GM18519 (cell line): ENCODE data around the gene TXNRD1.
"Not testable (repeated sequence)": the region's sequence is repeated elsewhere in the genome, so short reads cannot be mapped to it uniquely, and the experiment has no call there.

Experiments used
- ATAC-seq: cut with Tn5 transposase; IDR thresholded peaks from one replicate; pipeline ENCODE4 v1.9.1; 2021; ENCODE audit warnings: mild to moderate bottlenecking, moderate library complexity; ENCODE audit not compliant: unreplicated experiment, low FRiP score

The TXNRD1 gene

GRCh38 chr12:104276273-104277131, 60.9 kb downstream of the TXNRD1 start:
- ATAC-seq = no peak

GRCh38 chr12:104279164-104279563, 63.6 kb downstream of the TXNRD1 start:
- ATAC-seq = no peak

GRCh38 chr12:104280111-104280510, 64.5 kb downstream of the TXNRD1 start:
- no peak for ATAC-seq

GRCh38 chr12:104280717-104281458, 65.3 kb downstream of the TXNRD1 start:
- ATAC-seq = no peak

GRCh38 chr12:104281636-104282035, 66.1 kb downstream of the TXNRD1 start:
- ATAC-seq = no peak

GRCh38 chr12:104282109-104282508, 66.5 kb downstream of the TXNRD1 start:
- ATAC-seq = no peak

- no peak for ATAC-seq
These were observed 70.3 kb downstream of the TXNRD1 start for GRCh38 chr12:104285740-104286515.

GRCh38 chr12:104286516-104287482, 71.2 kb downstream of the TXNRD1 start:
- ATAC-seq = peak; percentile 71

GRCh38 chr12:104288635-104289274, 73.2 kb downstream of the TXNRD1 start:
- peak; percentile 42 for ATAC-seq

- ATAC-seq = no peak
These were observed 74.7 kb downstream of the TXNRD1 start for GRCh38 chr12:104290320-104290719.

GRCh38 chr12:104290855-104291254, 75.3 kb downstream of the TXNRD1 start:
- no peak for ATAC-seq

- no peak for ATAC-seq
These were observed 76.4 kb downstream of the TXNRD1 start for GRCh38 chr12:104291867-104292524.

GRCh38 chr12:104292872-104293794, 77.6 kb downstream of the TXNRD1 start:
- ATAC-seq = no peak

GRCh38 chr12:104294158-104294859, 78.7 kb downstream of the TXNRD1 start:
- ATAC-seq = not testable (repeated sequence)

- no peak for ATAC-seq
These were observed 79.5 kb downstream of the TXNRD1 start for GRCh38 chr12:104294927-104295668.

GRCh38 chr12:104295954-104296353, 80.4 kb downstream of the TXNRD1 start:
- ATAC-seq = no peak
